Measurements from ENCODE around the gene PROS1. TPM values are rescaled to one million over a fixed set of nuclear protein-coding genes. Genes with fewer than 3 reads are reported as not detected.

Gene PROS1
- 1.0 and 1.2 TPM in 2 replicates for total RNA-seq

DNA sequence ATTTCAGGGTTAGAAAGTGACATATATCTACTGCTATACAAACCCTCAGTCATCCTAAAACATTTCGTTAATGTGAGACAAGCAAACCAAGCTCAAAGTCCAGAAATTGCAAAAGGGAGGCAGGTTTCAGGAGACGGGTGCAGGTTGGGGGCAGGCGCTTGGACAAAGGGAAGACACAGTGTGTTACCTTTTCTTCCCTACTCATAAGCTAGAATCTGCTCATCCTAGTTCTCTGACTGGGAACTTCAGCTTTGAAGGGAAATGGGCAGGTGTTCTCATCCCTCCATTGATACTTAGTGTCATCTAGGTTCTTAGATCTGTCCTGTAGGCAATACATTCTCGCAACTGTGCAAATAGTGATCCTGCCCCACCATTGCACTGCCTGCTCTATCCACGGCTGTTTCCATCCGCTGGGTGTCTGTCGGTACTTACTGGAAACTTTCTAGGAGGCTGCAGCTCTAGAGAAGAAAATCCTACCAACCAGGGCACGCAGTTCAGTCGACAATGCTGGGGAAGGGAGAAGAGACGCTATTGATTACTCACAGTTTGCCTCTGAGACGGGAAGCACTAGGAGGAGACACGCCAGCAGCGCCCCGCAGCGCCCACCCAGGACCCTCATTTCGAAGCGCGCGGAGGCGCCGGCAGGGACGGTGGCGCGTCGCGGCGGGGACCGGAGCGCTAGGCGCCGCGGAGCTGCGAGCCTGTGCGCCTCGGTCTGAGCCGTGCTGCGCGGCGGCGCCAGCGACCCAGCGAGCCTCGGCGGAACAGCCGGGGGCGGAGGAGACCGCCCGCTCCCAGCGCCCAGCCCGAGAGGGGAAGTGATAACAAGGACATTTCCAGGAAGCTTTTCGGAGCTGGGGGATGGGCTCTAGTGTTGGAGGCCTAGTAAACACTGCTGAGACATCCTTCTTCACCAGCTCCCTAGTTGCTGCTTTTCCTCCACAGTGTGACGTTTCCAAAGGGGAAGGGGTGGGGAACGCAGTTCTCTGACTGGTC lies at the start of gene PROS1:
TSS of gene PROS1 (minus strand) at position 766 of the 996 bp plus-strand sequence. CDS start at position 619, 147 bp downstream.
- H3K4me3 Mint-ChIP-seq: peak within 1 kb of the TSS; percentile 84
- peaks cover 14% of the 10 kb centered on the region for H3K4me1 Mint-ChIP-seq (ENCODE audit: low read depth)
- intact Hi-C loops (cut with micrococcal nuclease): no loop called here
- no peaks in the 10 kb centered on the region for H3K36me3 Mint-ChIP-seq (ENCODE audit: low read depth)
- H3K27ac Mint-ChIP-seq: peak within 1 kb of the TSS; percentile 68
- H3K27me3 Mint-ChIP-seq (ENCODE audit: insufficient read depth): peaks cover 10% of the 10 kb centered on the region
- peak; percentile 38 for DNase-seq (ENCODE audit: low spot score)
- no peaks in the 10 kb centered on the region for H3K9me3 Mint-ChIP-seq

DNA sequence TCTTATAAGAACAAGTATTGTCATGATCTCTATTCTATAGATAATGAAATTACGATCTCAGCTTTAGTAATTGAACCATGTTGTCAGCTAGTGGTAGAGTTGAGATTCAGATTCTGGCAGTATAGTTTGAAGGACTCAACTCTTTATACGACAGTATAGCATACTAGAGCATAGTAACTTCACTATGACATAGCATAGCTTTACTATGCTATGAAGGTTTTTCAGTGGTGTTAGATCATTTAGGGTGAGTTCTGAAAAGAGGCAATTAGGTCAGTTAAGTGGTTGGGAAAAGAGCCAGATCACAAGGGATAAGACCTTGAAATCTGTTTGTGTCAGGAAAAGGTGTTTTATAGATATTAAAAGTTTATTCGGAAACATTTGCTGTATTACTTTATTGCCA lies 46.6 kb upstream of the PROS1 start:
- H3K36me3 Mint-ChIP-seq (ENCODE audit: low read depth): peaks cover 2% of the 10 kb centered on the region
- H3K9me3 Mint-ChIP-seq: no peaks in the 10 kb centered on the region
- no peak overlapping the region for H3K4me3 Mint-ChIP-seq
- H3K27ac Mint-ChIP-seq: no peak overlapping the region
- no peak for DNase-seq (ENCODE audit: low spot score)
- H3K4me1 Mint-ChIP-seq (ENCODE audit: low read depth): peaks cover under 1% of the 10 kb centered on the region
- intact Hi-C loops (cut with micrococcal nuclease): no loop called here
- H3K27me3 Mint-ChIP-seq (ENCODE audit: insufficient read depth): no peaks in the 10 kb centered on the region

GRCh38 chr3:94019659-94020058 lies 46.0 kb upstream of the PROS1 start:
- H3K4me3 Mint-ChIP-seq: no peak overlapping the region
- H3K4me1 Mint-ChIP-seq (ENCODE audit: low read depth): peaks cover 7% of the 10 kb centered on the region
- peaks cover 6% of the 10 kb centered on the region for H3K36me3 Mint-ChIP-seq (ENCODE audit: low read depth)
- peaks cover 5% of the 10 kb centered on the region for H3K9me3 Mint-ChIP-seq
- intact Hi-C loops (cut with micrococcal nuclease): no loop called here
- no peak for DNase-seq (ENCODE audit: low spot score)
- H3K27ac Mint-ChIP-seq: no peak overlapping the region
- no peaks in the 10 kb centered on the region for H3K27me3 Mint-ChIP-seq (ENCODE audit: insufficient read depth)

DNA sequence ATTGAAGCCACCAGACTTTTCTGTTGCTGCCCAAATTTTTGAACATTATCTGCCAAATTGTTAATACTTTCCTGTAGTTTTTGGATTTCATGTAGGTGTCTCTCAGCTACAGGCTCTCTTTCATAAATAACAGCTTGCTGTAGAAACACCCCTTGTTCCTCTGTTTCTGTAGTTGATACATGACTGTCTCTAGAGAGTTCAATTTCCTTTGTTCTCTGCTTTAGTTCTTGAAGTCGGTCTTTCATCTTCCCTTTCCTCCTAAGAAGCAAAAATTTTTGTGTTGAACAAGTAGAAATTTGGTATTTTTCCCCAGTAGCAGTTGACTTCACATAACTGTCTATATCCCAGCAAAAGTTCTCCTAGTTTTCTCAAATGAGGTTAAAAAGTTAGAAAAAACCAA lies 41.3 kb upstream of the PROS1 start:
- peaks cover 7% of the 10 kb centered on the region for H3K9me3 Mint-ChIP-seq
- no peaks in the 10 kb centered on the region for H3K27me3 Mint-ChIP-seq (ENCODE audit: insufficient read depth)
- peak overlapping the region; percentile 14 for H3K27ac Mint-ChIP-seq
- H3K4me3 Mint-ChIP-seq: no peak overlapping the region
- intact Hi-C loops (cut with micrococcal nuclease): no loop called here
- H3K4me1 Mint-ChIP-seq (ENCODE audit: low read depth): peaks cover 35% of the 10 kb centered on the region
- peaks cover 15% of the 10 kb centered on the region for H3K36me3 Mint-ChIP-seq (ENCODE audit: low read depth)
- no peak for DNase-seq (ENCODE audit: low spot score)

- Mint-ChIP-seq H3K4me3 (peak overlapping the region; percentile 6), H3K27me3 (ENCODE audit: insufficient read depth) (no peaks in the 10 kb centered on the region), H3K36me3 (ENCODE audit: low read depth) (peaks cover 12% of the 10 kb centered on the region), H3K4me1 (ENCODE audit: low read depth) (peaks cover 44% of the 10 kb centered on the region), H3K9me3 (peaks cover 7% of the 10 kb centered on the region), H3K27ac (peak overlapping the region; percentile 91)
- intact Hi-C loops (cut with micrococcal nuclease): loop anchor here (1.0 kb wide), 1 partner anchor 8 kb away; no protein-coding TSS in a partner anchor
- DNase-seq (ENCODE audit: low spot score): no peak
Measured at GRCh38 chr3:94012185-94012584, 38.5 kb upstream of the PROS1 start.

DNA sequence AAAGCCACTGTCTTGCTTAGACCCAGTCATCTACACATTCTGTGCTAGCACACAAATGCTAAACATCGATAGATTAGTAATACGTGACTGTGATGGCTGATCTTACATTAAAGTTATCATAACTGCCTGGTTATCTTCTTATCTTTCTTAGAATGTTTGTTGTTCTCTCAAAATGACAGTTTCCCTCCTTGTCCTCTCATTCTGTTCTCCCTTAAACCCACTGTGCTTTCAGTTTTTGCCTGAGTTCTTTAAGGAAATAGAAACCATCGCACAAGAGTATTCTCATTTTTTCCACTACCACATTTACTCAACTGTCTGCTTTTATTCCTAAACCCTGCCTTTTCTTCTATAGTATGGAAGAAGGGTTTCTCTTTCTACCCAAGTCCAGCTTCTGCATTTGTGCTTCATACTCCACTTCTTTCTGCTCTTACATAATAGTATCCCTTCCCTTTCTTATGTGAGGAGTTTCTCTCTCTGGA lies 37.6 kb upstream of the PROS1 start:
- Mint-ChIP-seq H3K4me1 (ENCODE audit: low read depth) (peaks cover 44% of the 10 kb centered on the region), H3K4me3 (peak overlapping the region; percentile 23), H3K9me3 (peaks cover 7% of the 10 kb centered on the region), H3K36me3 (ENCODE audit: low read depth) (peaks cover 15% of the 10 kb centered on the region), H3K27me3 (ENCODE audit: insufficient read depth) (no peaks in the 10 kb centered on the region), H3K27ac (peak overlapping the region; percentile 91)
- intact Hi-C loops (cut with micrococcal nuclease): loop anchor here (1.0 kb wide), 4 partner anchors 31 to 58 kb away; partner anchors contain the start of genes ARL13B and DHFR2
- DNase-seq (ENCODE audit: low spot score): no peak

- Mint-ChIP-seq H3K9me3 (peaks cover 1% of the 10 kb centered on the region), H3K4me3 (no peak overlapping the region), H3K4me1 (ENCODE audit: low read depth) (peaks cover 38% of the 10 kb centered on the region), H3K27me3 (ENCODE audit: insufficient read depth) (no peaks in the 10 kb centered on the region), H3K27ac (no peak overlapping the region), H3K36me3 (ENCODE audit: low read depth) (peaks cover 12% of the 10 kb centered on the region)
- DNase-seq (ENCODE audit: low spot score): no peak
- intact Hi-C loops (cut with micrococcal nuclease): no loop called here
Measured at GRCh38 chr3:94009608-94010007, 35.9 kb upstream of the PROS1 start.

DNA sequence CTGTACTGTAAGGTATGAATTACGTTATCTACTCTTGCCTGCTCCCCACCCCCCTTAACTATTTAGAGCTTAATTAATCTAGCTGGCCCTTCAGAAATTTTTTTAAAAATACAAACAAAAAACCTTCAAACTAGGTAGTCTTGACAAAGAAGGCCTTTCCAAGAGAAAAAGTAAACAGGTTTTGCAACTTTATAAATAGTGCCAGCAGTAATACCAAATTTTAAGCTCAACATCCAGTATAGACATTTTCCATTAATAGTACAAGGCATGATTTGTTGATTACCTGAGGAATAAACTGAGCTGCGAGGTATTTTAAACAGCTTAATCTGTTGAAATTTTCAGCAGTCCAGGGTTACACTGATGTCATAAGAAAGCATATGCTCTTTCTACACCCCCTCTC lies 34.6 kb upstream of the PROS1 start:
- Mint-ChIP-seq H3K4me1 (ENCODE audit: low read depth) (peaks cover 41% of the 10 kb centered on the region), H3K27ac (no peak overlapping the region)
- intact Hi-C loops (cut with micrococcal nuclease): no loop called here

GRCh38 chr3:94004301-94004910 lies 30.7 kb upstream of the PROS1 start:
- no peaks in the 10 kb centered on the region for H3K27me3 Mint-ChIP-seq (ENCODE audit: insufficient read depth)
- H3K4me1 Mint-ChIP-seq (ENCODE audit: low read depth): peaks cover 12% of the 10 kb centered on the region
- peaks cover 5% of the 10 kb centered on the region for H3K36me3 Mint-ChIP-seq (ENCODE audit: low read depth)
- no peak for DNase-seq (ENCODE audit: low spot score)
- intact Hi-C loops (cut with micrococcal nuclease): loop anchor here (1.0 kb wide), 7 partner anchors 8 to 245 kb away; partner anchors contain the start of genes ARL13B and DHFR2
- no peak overlapping the region for H3K27ac Mint-ChIP-seq
- H3K9me3 Mint-ChIP-seq: no peaks in the 10 kb centered on the region
- H3K4me3 Mint-ChIP-seq: no peak overlapping the region

More for the DNA sequence above, 34.6 kb upstream of the PROS1 start:
- Mint-ChIP-seq H3K4me3 (no peak overlapping the region), H3K36me3 (ENCODE audit: low read depth) (peaks cover 11% of the 10 kb centered on the region), H3K9me3 (no peaks in the 10 kb centered on the region), H3K27me3 (ENCODE audit: insufficient read depth) (no peaks in the 10 kb centered on the region)
- DNase-seq (ENCODE audit: low spot score): no peak

GRCh38 chr3:94001827-94002495 lies 28.3 kb upstream of the PROS1 start:
- intact Hi-C loops (cut with micrococcal nuclease): no loop called here
- Mint-ChIP-seq H3K36me3 (ENCODE audit: low read depth) (peaks cover 7% of the 10 kb centered on the region), H3K27ac (no peak overlapping the region)

DNA sequence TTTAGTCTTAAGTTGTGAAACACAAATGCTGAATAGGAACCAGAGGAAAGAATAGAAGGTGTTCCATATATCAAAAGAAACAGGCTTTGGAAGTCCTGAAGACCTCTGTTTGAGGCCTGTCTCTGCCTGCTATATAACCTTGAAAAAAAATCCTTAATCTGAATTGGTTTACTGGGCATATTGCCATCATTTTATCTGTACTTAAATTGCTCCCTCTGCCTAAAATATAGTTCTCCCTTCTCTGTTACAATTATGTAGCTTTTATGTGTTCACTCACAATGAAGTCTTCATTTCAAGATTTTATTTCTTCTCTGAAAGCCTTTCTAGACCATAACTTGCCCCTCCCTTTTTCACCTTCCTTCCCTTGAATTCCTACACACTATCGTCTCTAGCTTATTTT lies 27.5 kb upstream of the PROS1 start:
- no peak overlapping the region for H3K4me3 Mint-ChIP-seq
- no peak for DNase-seq (ENCODE audit: low spot score)
- no peak overlapping the region for H3K27ac Mint-ChIP-seq
- H3K36me3 Mint-ChIP-seq (ENCODE audit: low read depth): peaks cover 4% of the 10 kb centered on the region
- H3K4me1 Mint-ChIP-seq (ENCODE audit: low read depth): peaks cover 7% of the 10 kb centered on the region
- H3K9me3 Mint-ChIP-seq: no peaks in the 10 kb centered on the region
- no peaks in the 10 kb centered on the region for H3K27me3 Mint-ChIP-seq (ENCODE audit: insufficient read depth)
- intact Hi-C loops (cut with micrococcal nuclease): no loop called here

More at GRCh38 chr3:94001827-94002495, 28.3 kb upstream of the PROS1 start:
- H3K9me3 Mint-ChIP-seq: no peaks in the 10 kb centered on the region
- H3K27me3 Mint-ChIP-seq (ENCODE audit: insufficient read depth): no peaks in the 10 kb centered on the region
- H3K4me1 Mint-ChIP-seq (ENCODE audit: low read depth): peaks cover 7% of the 10 kb centered on the region
- DNase-seq (ENCODE audit: low spot score): no peak
- no peak overlapping the region for H3K4me3 Mint-ChIP-seq

- Mint-ChIP-seq H3K36me3 (ENCODE audit: low read depth) (peaks cover 2% of the 10 kb centered on the region), H3K9me3 (no peaks in the 10 kb centered on the region), H3K27me3 (ENCODE audit: insufficient read depth) (no peaks in the 10 kb centered on the region), H3K27ac (no peak overlapping the region), H3K4me1 (ENCODE audit: low read depth) (no peaks in the 10 kb centered on the region), H3K4me3 (no peak overlapping the region)
- no peak for DNase-seq (ENCODE audit: low spot score)
- intact Hi-C loops (cut with micrococcal nuclease): no loop called here
Measured at GRCh38 chr3:93994056-93994455, 20.4 kb upstream of the PROS1 start.
